Measurements from ENCODE around the gene NEDD8.

DNA sequence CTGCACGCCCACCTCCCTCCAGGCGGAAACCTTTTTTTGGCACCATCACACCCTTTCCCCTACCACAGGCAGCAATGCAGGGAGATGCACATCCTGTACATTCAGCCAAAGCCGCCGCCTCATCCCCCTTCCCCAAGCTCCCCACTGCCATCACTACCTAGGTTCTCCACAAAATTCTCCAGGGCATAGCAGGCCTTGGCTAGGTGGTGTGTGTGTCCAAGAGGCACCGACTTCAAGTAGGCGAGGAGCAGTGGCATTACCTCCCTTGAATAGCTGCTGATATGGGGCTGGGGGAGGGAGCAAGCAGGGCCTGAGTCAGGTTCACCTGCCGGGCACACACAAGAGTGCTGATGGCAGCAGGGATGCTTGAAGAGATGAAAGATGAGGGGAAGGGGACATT lies 47.1 kb downstream of the NEDD8 start:
- no peak for TF ChIP-seq PRDM6 (tag by site-specific recombination; IDR thresholded peaks at IDR 0.05)
- TF ChIP-seq ZBTB7A (tag by site-specific recombination; IDR thresholded peaks at IDR 0.05; ENCODE audit: low read depth), result no peak
- no peak for TF ChIP-seq YY1 (tag by site-specific recombination; IDR thresholded peaks at IDR 0.05)

Measured in HEK293 (cell line).